D721Med (cell line): Measurements from ENCODE around the gene ARHGAP24.
"Not testable (repeated sequence)": the region's sequence is repeated elsewhere in the genome, so short reads cannot be mapped to it uniquely, and the experiment has no call there.

Experiments
- DNase-seq: peaks from one replicate; pipeline ENCODE4 v3.0.0; 2011; ENCODE audit warnings: low spot score; ENCODE audit not compliant: insufficient read length
- FAIRE-seq: peaks from 2 replicates; lab custom pipeline; 2011; peaks lifted over from hg19 to GRCh38; lab: Jason Lieb, UNC
- TF ChIP-seq, protein P1 (sequence below): IDR thresholded peaks from 2 replicates; pipeline ENCODE4 v1.5.1; 2012; ENCODE audit warnings: mild to moderate bottlenecking, control low read depth; ENCODE audit not compliant: insufficient read depth; ENCODE audit errors: missing control alignments

Gene ARHGAP24

GRCh38 chr4:85913931-85914694 lies 439.2 kb downstream of the ARHGAP24 start:
- DNase-seq (no peak), FAIRE-seq (no peak)
- TF ChIP-seq, protein P1, sequence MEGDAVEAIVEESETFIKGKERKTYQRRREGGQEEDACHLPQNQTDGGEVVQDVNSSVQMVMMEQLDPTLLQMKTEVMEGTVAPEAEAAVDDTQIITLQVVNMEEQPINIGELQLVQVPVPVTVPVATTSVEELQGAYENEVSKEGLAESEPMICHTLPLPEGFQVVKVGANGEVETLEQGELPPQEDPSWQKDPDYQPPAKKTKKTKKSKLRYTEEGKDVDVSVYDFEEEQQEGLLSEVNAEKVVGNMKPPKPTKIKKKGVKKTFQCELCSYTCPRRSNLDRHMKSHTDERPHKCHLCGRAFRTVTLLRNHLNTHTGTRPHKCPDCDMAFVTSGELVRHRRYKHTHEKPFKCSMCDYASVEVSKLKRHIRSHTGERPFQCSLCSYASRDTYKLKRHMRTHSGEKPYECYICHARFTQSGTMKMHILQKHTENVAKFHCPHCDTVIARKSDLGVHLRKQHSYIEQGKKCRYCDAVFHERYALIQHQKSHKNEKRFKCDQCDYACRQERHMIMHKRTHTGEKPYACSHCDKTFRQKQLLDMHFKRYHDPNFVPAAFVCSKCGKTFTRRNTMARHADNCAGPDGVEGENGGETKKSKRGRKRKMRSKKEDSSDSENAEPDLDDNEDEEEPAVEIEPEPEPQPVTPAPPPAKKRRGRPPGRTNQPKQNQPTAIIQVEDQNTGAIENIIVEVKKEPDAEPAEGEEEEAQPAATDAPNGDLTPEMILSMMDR = no peak

- not testable (repeated sequence) for DNase-seq, FAIRE-seq
Measured at GRCh38 chr4:85915570-85915969, 440.6 kb downstream of the ARHGAP24 start.

DNA sequence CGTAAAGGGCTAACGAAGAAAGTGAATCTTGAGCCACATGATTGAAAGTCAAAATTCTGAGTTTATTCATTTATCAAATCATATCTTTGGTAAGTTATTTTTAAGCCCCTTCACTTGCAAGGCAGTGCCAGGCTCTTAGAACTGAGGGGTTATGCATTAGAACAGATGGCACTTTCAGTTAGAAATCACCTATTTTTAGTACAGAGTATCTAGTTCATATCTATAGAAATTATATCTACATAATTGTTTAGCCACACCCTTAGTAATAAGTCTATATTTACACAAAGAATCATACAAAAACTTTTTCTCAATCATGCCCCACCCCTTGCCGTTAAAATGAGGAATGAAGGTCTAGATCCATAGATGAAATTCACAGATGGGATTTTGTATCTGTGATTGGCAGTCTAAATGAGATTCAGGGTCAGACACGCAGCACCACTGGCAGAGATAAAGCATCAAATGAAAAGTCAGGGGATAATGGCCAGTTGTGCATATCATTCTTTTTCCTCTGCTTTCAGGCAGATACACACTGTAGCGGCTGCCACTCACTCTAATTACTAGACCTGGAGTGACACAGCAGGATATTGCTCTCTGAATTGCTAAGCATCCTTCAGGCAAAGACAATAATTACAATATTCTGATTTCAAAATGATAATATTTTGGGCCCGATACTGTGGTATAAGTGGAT lies 444.4 kb downstream of the ARHGAP24 start:
- FAIRE-seq (no peak), DNase-seq (no peak)
- TF ChIP-seq, protein P1 = no peak

DNA sequence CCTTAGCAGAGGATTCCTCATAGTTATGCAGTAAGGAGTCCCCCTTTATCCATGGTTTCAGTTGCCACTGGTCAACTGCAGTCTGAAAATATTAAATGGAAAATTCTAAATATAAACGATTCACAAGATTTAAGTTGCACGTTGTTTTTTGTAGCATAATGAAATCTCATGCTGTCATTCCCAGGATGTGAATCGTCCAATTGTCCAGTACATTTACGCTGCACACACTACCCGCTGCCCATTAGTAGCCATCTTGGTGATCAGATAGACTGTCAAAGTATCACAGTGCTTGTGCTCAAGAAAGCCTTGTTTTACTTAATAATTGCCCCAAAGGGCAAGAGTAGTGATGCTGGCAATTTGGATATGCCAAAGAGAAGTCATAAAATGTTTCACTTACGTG lies 450.1 kb downstream of the ARHGAP24 start:
- TF ChIP-seq, protein P1 = no peak
- DNase-seq (no peak), FAIRE-seq (no peak)

GRCh38 chr4:85928775-85929591 lies 454.0 kb downstream of the ARHGAP24 start:
- no peak for DNase-seq
- FAIRE-seq = no peak
- TF ChIP-seq, protein P1 = no peak

- DNase-seq = no peak
- FAIRE-seq = no peak
- TF ChIP-seq, protein P1 = no peak
Measured at GRCh38 chr4:85929961-85930665, 455.2 kb downstream of the ARHGAP24 start.
